Measurements from ENCODE around the gene SRGAP1.
A peak's percentile ranks its signal among the peaks of the same experiment; 100 is the strongest.
"Not testable (repeated sequence)": the region's sequence is repeated elsewhere in the genome, so short reads cannot be mapped to it uniquely, and the experiment has no call there.

Gene SRGAP1

DNA sequence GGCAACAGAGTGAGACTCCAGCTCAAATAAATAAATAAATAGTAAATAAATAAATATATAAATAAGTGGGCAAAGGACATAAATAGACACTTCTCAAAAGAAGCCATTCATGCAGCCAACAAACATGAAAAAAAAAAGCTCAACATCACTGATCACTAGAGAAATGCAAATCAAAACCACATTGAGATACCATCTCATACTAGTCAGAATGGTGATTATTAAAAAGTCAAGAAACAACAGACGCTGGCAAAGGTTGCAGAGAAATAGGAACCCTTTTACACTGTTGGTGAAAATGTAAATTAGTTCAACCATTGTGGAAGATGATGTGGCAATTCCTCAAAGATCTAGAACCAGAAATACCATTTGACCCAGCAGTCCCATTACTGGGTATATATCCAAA, 322.5 kb downstream of the SRGAP1 start:
- not testable (repeated sequence) for H3K9ac ChIP-seq (ENCODE audit: low read depth, low read length, poor library complexity); H3K4me3 ChIP-seq (ENCODE audit: low read length in 2 of 2); H4K8ac ChIP-seq (ENCODE audit: low read depth, low read length); H3K14ac ChIP-seq (ENCODE audit: low read length); H2AFZ ChIP-seq (ENCODE audit: low read length); H2BK120ac ChIP-seq (ENCODE audit: low read depth, low read length); H3K27me3 ChIP-seq (ENCODE audit: control insufficient read depth in 3 of 3, insufficient read depth in 3 of 3, low read depth in 1 of 3, low read length in 3 of 3); DNase-seq (ENCODE audit: low spot score); H3K23ac ChIP-seq (ENCODE audit: low read depth, low read length, poor library complexity); H2BK5ac ChIP-seq (ENCODE audit: low read length); H3K4me1 ChIP-seq (ENCODE audit: control insufficient read depth in 2 of 2, insufficient read depth in 1 of 2, low read depth in 1 of 2, low read length in 2 of 2); H3K18ac ChIP-seq (ENCODE audit: low read length); H3K9me3 ChIP-seq (replicated peaks in 1 of 2; ENCODE audit: control insufficient read depth in 2 of 2, insufficient read depth in 1 of 2, low read depth in 1 of 2, low read length in 2 of 2); H3K36me3 ChIP-seq (replicated peaks in 1 of 2; ENCODE audit: control insufficient read depth in 2 of 2, insufficient read depth in 2 of 2, low read length in 2 of 2); H3K4me2 ChIP-seq (ENCODE audit: insufficient read depth, low read length, poor library complexity, severe bottlenecking); H4K91ac ChIP-seq (ENCODE audit: low read depth, low read length, poor library complexity); H3K79me1 ChIP-seq (ENCODE audit: low read depth, low read length); H2BK12ac ChIP-seq (ENCODE audit: low read length); H3K27ac ChIP-seq (replicated peaks; ENCODE audit: low read length); H3K4ac ChIP-seq (ENCODE audit: low read length); H2AK5ac ChIP-seq (ENCODE audit: low read depth, low read length); H2BK15ac ChIP-seq (ENCODE audit: low read length)
- WGBS, 2 donors (ENCODE audit: extremely low coverage in 2 of 2, insufficient read length in 2 of 2, insufficient replicate concordance in 1 of 2), result no CpG with 5 or more reads among the region's 1 CpG

DNA sequence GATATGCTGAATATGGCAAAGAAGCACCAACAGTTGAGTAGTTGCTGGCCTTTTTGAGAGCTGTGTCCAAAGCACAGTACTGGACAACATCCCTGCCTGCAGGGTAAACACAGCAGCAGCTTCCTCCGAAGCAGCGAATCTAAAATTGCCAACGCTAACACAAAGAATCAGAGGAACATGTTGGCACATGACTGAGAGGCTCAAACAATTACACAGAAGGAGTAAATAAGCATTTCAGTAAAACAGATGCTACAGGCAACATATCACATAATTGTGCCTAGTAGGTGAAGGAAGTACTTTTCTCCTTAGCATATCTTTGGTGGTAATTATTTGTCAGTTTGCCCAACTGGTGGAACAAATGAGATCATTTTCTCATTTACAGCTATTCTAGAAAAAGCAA, 325.5 kb downstream of the SRGAP1 start:
- peak overlapping the region; percentile 55 for H2AFZ ChIP-seq (ENCODE audit: low read length)
- no peak overlapping the region for H2BK5ac ChIP-seq (ENCODE audit: low read length)
- no peak overlapping the region for H2BK12ac ChIP-seq (ENCODE audit: low read length)
- no peak overlapping the region for H3K4ac ChIP-seq (ENCODE audit: low read length)
- H3K9me3 ChIP-seq (replicated peaks in 1 of 2; ENCODE audit: control insufficient read depth in 2 of 2, insufficient read depth in 1 of 2, low read depth in 1 of 2, low read length in 2 of 2), result no peaks in the 10 kb centered on the region
- no peak overlapping the region for H3K9ac ChIP-seq (ENCODE audit: low read depth, low read length, poor library complexity)
- H4K91ac ChIP-seq (ENCODE audit: low read depth, low read length, poor library complexity), result no peak overlapping the region
- H2AK5ac ChIP-seq (ENCODE audit: low read depth, low read length), result no peak overlapping the region
- no peaks in the 10 kb centered on the region for H3K36me3 ChIP-seq (replicated peaks in 1 of 2; ENCODE audit: control insufficient read depth in 2 of 2, insufficient read depth in 2 of 2, low read length in 2 of 2)
- no peak overlapping the region for H3K23ac ChIP-seq (ENCODE audit: low read depth, low read length, poor library complexity)
- no peak overlapping the region for H3K18ac ChIP-seq (ENCODE audit: low read length)
- H3K14ac ChIP-seq (ENCODE audit: low read length), result no peak overlapping the region
- peaks cover 0 to 6% of the 10 kb centered on the region in 2 donors for H3K4me1 ChIP-seq (ENCODE audit: control insufficient read depth in 2 of 2, insufficient read depth in 1 of 2, low read depth in 1 of 2, low read length in 2 of 2)
- H3K4me3 ChIP-seq (ENCODE audit: low read length in 2 of 2), result no peak overlapping the region
- H3K4me2 ChIP-seq (ENCODE audit: insufficient read depth, low read length, poor library complexity, severe bottlenecking), result no peak overlapping the region
- H2BK15ac ChIP-seq (ENCODE audit: low read length), result no peak overlapping the region
- H3K27ac ChIP-seq (replicated peaks; ENCODE audit: low read length), result no peak overlapping the region
- no peak overlapping the region for H4K8ac ChIP-seq (ENCODE audit: low read depth, low read length)
- WGBS, 2 donors (ENCODE audit: extremely low coverage in 2 of 2, insufficient read length in 2 of 2, insufficient replicate concordance in 1 of 2), result no CpG with 5 or more reads among the region's 3 CpGs
- H2BK120ac ChIP-seq (ENCODE audit: low read depth, low read length), result no peak overlapping the region
- no peaks in the 10 kb centered on the region for H3K79me1 ChIP-seq (ENCODE audit: low read depth, low read length)
- H3K27me3 ChIP-seq (ENCODE audit: control insufficient read depth in 3 of 3, insufficient read depth in 3 of 3, low read depth in 1 of 3, low read length in 3 of 3), result no peaks in the 10 kb centered on the region
- no peak for DNase-seq (ENCODE audit: low spot score)

- Histone ChIP-seq H3K4me2 (ENCODE audit: insufficient read depth, low read length, poor library complexity, severe bottlenecking) (no peak overlapping the region), H2BK12ac (ENCODE audit: low read length) (no peak overlapping the region), H4K91ac (ENCODE audit: low read depth, low read length, poor library complexity) (no peak overlapping the region), H2AFZ (ENCODE audit: low read length) (no peak overlapping the region), H3K27me3 (ENCODE audit: control insufficient read depth in 3 of 3, insufficient read depth in 3 of 3, low read depth in 1 of 3, low read length in 3 of 3) (no peaks in the 10 kb centered on the region), H3K18ac (ENCODE audit: low read length) (no peak overlapping the region), H2AK5ac (ENCODE audit: low read depth, low read length) (no peak overlapping the region), H2BK5ac (ENCODE audit: low read length) (no peak overlapping the region), H3K4me1 (ENCODE audit: control insufficient read depth in 2 of 2, insufficient read depth in 1 of 2, low read depth in 1 of 2, low read length in 2 of 2) (peaks cover 0 to 13% of the 10 kb centered on the region in 2 donors), H3K23ac (ENCODE audit: low read depth, low read length, poor library complexity) (no peak overlapping the region), H2BK15ac (ENCODE audit: low read length) (no peak overlapping the region), H3K9me3 (replicated peaks in 1 of 2; ENCODE audit: control insufficient read depth in 2 of 2, insufficient read depth in 1 of 2, low read depth in 1 of 2, low read length in 2 of 2) (no peaks in the 10 kb centered on the region), H3K36me3 (replicated peaks in 1 of 2; ENCODE audit: control insufficient read depth in 2 of 2, insufficient read depth in 2 of 2, low read length in 2 of 2) (no peaks in the 10 kb centered on the region), H3K9ac (ENCODE audit: low read depth, low read length, poor library complexity) (no peak overlapping the region), H2BK120ac (ENCODE audit: low read depth, low read length) (no peak overlapping the region), H3K79me1 (ENCODE audit: low read depth, low read length) (no peaks in the 10 kb centered on the region), H3K4me3 (ENCODE audit: low read length in 2 of 2) (no peak overlapping the region), H4K8ac (ENCODE audit: low read depth, low read length) (no peak overlapping the region), H3K14ac (ENCODE audit: low read length) (no peak overlapping the region), H3K4ac (ENCODE audit: low read length) (no peak overlapping the region), H3K27ac (replicated peaks; ENCODE audit: low read length) (no peak overlapping the region)
- WGBS, 2 donors (ENCODE audit: extremely low coverage in 2 of 2, insufficient read length in 2 of 2, insufficient replicate concordance in 1 of 2), result no CpG with 5 or more reads among the region's 3 CpGs
- DNase-seq (ENCODE audit: low spot score), result no peak
Observed at GRCh38 chr12:64170730-64171129, 326.2 kb downstream of the SRGAP1 start.

GRCh38 chr12:64171715-64172114, 327.2 kb downstream of the SRGAP1 start:
- no peak overlapping the region for H3K4ac ChIP-seq (ENCODE audit: low read length)
- no peak overlapping the region for H4K91ac ChIP-seq (ENCODE audit: low read depth, low read length, poor library complexity)
- no peak overlapping the region for H3K14ac ChIP-seq (ENCODE audit: low read length)
- H3K27ac ChIP-seq (replicated peaks; ENCODE audit: low read length), result no peak overlapping the region
- no peak overlapping the region for H3K4me2 ChIP-seq (ENCODE audit: insufficient read depth, low read length, poor library complexity, severe bottlenecking)
- H2AFZ ChIP-seq (ENCODE audit: low read length), result peak overlapping the region; percentile 33
- no peak overlapping the region for H2AK5ac ChIP-seq (ENCODE audit: low read depth, low read length)
- no peak overlapping the region for H2BK15ac ChIP-seq (ENCODE audit: low read length)
- no peaks in the 10 kb centered on the region for H3K36me3 ChIP-seq (replicated peaks in 1 of 2; ENCODE audit: control insufficient read depth in 2 of 2, insufficient read depth in 2 of 2, low read length in 2 of 2)
- no peak overlapping the region for H3K9ac ChIP-seq (ENCODE audit: low read depth, low read length, poor library complexity)
- DNase-seq (ENCODE audit: low spot score), result no peak
- no peak overlapping the region for H2BK12ac ChIP-seq (ENCODE audit: low read length)
- H3K23ac ChIP-seq (ENCODE audit: low read depth, low read length, poor library complexity), result no peak overlapping the region
- no peaks in the 10 kb centered on the region for H3K79me1 ChIP-seq (ENCODE audit: low read depth, low read length)
- WGBS, 2 donors (ENCODE audit: extremely low coverage in 2 of 2, insufficient read length in 2 of 2, insufficient replicate concordance in 1 of 2), result no CpG with 5 or more reads among the region's 1 CpG
- peaks cover 0 to 13% of the 10 kb centered on the region in 2 donors for H3K4me1 ChIP-seq (ENCODE audit: control insufficient read depth in 2 of 2, insufficient read depth in 1 of 2, low read depth in 1 of 2, low read length in 2 of 2)
- no peak overlapping the region for H2BK120ac ChIP-seq (ENCODE audit: low read depth, low read length)
- H3K4me3 ChIP-seq (ENCODE audit: low read length in 2 of 2), result no peak overlapping the region
- no peak overlapping the region for H3K18ac ChIP-seq (ENCODE audit: low read length)
- no peaks in the 10 kb centered on the region for H3K9me3 ChIP-seq (replicated peaks in 1 of 2; ENCODE audit: control insufficient read depth in 2 of 2, insufficient read depth in 1 of 2, low read depth in 1 of 2, low read length in 2 of 2)
- H3K27me3 ChIP-seq (ENCODE audit: control insufficient read depth in 3 of 3, insufficient read depth in 3 of 3, low read depth in 1 of 3, low read length in 3 of 3), result no peaks in the 10 kb centered on the region
- H4K8ac ChIP-seq (ENCODE audit: low read depth, low read length), result no peak overlapping the region
- no peak overlapping the region for H2BK5ac ChIP-seq (ENCODE audit: low read length)

Measured in neuronal stem cell (in vitro differentiated cells).